Activated T-cell treated with anti-CD3 and anti-CD28 coated beads for 4 hours (primary cell): Measurements from ENCODE around the gene ZBTB17.

ENCODE experiments used
- DNase-seq: peaks from one replicate; pipeline ENCODE4 v3.0.0-alpha.2; 2020

ZBTB17 gene

GRCh38 chr1:15958793-15959192 lies 17.1 kb downstream of the ZBTB17 start:
- no peak for DNase-seq

DNA sequence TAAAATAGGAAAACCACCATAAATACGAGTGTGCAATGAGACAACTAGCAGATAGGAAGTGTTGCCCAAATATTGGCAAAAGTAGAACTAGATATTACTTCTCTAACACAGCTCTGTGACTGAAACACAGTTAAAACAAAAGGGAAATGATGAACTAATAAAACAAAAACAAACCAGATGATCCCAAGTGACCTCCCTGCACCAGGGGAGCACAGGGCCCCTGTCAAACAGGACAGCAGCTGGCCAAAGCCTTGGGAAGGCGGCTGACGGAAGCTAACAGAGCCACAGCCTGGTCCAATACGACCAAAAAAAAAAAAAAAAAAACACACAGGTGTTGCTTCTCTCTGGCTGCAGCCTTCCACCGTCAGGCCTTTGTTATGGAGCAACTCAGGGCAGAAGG lies 17.8 kb downstream of the ZBTB17 start:
- no peak for DNase-seq

- DNase-seq, result no peak
These were observed 18.4 kb downstream of the ZBTB17 start for GRCh38 chr1:15957221-15958095.

- no peak for DNase-seq
These were observed 19.8 kb downstream of the ZBTB17 start for GRCh38 chr1:15956150-15956549.

- no peak for DNase-seq
These were observed 20.3 kb downstream of the ZBTB17 start for GRCh38 chr1:15955552-15955951.

DNA sequence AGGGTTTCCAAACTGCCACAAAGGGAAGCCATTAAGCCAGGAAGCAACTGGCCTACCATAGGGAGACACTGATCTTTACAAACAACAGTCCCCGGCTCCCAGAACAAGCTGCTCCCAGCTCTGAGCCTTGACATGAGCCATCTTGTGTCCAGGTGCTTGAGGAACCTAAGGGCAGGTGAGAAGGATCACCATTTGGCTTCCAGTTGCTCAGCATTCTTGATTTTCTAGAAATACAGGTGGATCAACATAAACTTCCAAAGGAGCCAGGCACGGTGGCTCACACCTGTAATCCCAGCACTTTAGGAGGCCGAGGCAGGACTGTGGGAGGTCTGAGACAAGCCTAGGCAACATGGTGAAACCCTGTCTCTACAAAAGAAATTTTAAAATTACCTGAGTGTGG lies 21.6 kb downstream of the ZBTB17 start:
- no peak for DNase-seq

DNA sequence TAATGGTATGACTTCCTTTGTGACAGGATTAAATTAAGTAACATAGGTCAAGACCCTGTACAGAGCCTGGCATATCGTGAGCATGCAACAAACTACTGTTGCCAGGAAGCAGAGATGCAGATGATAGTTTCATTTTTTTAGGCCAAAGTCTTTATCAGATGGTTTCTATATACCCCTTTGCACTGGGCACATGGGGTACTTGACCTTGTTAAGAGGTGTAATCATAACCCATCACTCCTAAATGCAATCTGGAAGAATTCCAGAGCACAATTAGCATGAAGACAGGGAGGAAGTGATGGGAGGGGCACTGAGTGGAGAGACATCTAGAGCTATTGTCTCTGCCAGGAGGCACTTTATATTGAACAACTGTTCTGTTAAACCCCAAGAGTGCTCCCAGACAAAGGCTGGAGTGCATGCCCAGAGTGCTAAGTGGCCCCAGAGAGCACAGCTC lies 22.1 kb downstream of the ZBTB17 start:
- DNase-seq, result no peak

- no peak for DNase-seq
These were observed 22.6 kb downstream of the ZBTB17 start for GRCh38 chr1:15953294-15953771.

- no peak for DNase-seq
These were observed 23.3 kb downstream of the ZBTB17 start for GRCh38 chr1:15952317-15953258.

GRCh38 chr1:15951341-15952153 lies 24.4 kb downstream of the ZBTB17 start:
- DNase-seq, result no peak

GRCh38 chr1:15950763-15951295 lies 25.1 kb downstream of the ZBTB17 start:
- peak; percentile 85 for DNase-seq

DNA sequence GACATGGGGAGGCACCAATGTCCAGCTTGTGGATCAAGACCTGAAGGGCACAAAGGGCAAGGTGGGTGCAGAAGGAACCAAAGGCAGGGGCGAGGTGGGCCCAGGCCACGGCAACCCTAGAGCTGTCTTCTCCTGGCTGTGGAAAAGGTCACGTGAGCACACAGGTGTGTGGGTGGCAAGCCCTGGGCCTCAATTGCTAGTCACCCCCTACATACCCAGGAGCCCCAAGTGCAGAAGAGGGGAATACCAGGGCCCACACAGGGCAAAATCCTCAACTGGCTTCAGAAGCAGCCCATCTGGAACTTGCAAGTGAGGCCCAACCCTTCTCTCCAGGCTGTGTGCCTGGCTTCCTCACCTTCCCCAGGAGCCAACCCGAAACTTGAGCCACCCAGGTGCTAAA lies 25.6 kb downstream of the ZBTB17 start:
- peak; percentile 45 for DNase-seq

- DNase-seq, result peak; percentile 75
These were observed 26.3 kb downstream of the ZBTB17 start for GRCh38 chr1:15949453-15950245.

GRCh38 chr1:15948595-15949452 lies 27.1 kb downstream of the ZBTB17 start:
- DNase-seq, result peak; percentile 47

DNA sequence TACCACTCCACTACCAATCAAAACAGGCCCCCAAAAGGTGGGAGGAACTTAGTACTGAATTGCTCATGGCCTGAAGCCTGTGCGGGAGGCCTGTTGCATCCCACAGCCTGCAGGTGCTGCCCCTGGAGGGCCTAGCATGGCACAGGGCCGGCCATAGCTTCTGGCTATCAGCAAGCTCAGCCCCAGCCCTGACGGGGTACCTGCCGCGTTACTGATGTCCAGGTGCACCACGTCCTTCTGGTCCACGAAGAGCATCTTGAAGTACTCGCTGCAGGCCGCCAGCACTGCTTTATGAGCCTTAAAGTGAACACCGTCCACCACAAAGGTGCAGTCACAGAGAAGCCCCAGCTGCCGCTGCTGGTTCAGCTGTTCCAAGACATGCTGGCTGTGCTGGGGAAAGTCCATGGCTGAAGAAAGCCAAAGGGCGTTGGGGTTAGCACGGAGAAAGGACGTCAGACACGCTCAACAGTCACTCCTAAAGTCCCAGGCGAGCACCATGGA lies 27.8 kb downstream of the ZBTB17 start:
- DNase-seq, result no peak

DNA sequence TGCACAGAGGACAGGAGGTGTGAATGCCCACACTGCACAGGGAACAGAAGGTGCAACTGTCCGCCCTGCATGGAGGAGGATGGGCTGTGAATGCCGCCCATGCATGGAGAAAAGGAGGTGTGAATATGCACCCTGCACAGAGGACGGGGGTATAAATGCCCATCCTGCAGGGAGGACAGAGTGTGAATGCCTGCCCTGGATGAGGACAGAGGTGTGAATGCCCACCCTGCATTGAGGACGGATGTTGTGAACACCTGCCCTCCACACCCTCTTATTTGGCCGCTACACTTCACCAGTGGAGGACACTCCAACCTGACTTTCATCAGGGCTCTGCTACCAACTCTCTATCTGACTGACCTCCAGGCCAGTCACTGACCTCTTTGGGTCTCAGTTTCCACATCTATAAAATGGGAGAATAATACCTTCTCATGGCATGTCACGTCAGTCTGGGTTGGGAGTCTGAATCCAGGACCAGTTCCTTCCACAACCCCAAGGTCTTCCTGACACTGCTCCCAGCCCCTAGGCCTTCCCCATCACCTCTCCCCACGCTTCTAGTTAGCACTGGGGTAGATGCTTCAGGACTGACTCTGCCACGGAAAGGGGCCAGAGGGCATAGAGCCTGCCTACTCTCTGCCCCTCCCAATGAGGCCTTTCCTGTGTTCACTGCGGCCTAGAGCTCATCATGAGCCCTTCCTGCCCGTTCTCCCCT lies 28.4 kb downstream of the ZBTB17 start:
- DNase-seq, result no peak

DNA sequence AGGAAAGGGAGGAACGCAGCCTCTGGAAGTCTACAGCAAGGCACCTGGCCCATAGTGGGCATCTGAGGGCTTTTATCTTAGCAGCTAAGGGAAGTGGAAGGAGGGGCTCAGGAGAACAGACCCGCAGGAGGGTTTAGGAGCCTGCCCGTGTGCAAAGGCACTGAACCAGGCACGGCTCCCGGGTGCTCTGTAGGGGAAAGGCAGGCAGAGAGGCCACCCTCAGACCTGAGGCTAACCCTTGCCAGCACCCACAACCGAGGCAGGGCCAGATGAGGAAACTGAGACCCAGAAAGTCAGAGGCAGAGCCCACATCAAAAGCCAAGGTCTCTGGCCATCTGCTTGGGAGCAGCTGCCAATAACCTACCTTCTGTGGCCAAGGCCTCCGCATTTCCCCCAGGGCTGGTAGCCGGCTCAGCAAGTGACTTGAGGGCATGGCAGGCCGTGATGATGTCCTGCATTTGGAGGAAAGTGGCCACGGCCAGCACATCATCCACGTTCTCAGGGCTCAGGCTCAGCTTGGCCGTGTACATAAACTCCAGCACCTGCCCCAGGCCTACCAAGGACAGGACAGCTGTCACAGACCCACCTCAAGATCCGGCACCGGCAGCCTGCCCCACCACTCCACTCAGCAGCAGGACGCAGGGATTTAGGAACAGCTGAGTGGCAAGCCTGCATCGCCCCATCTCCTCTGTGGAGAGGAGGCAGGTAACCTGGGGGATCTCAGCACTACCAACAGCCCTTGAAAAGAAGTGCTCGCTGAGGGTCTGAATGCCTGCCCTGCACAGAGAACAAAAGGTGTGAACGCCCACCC lies 29.1 kb downstream of the ZBTB17 start:
- DNase-seq, result no peak

DNA sequence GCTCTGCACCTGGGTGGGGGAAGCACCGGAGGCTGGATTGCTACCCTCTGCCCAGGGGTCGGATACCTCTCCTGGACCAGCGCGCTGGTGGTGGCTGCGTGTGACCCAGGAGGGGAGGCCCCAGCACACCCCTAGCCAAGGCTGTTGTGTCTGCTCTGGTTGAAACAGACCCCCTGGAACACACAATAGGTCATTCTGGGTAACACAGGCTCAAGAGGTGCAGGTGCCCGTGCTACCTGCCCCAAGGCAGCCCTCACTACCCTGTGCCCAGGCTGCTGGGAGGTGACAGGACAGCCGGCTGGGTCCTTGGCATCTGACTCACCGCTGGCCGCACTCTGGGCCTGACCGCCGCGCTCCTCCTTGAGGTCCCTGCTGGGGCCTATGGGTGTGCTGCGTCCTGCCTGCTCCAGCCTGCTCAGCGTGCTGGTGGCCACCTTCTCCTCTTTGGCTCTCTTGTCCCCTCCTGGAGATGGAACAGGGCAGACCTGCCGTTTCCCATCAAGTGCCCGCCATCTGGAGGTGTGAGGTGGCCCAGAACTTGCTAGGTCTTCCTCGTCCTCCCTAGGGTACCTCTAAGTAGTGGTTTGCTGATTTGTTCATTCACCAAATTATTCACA lies 30.0 kb downstream of the ZBTB17 start:
- no peak for DNase-seq
